WERI-Rb-1 (cell line): ENCODE data around the gene TRIM40.

Experiments
- DNase-seq: peaks from one replicate; pipeline ENCODE4 v3.0.0-alpha.2; 2020
- H3K27ac ChIP-seq: fragments of 250-450 bp; sonication (Bioruptor Pico); 2 replicates; pipeline ENCODE4 v1.5.1; 2020; ENCODE audit warnings: mild to moderate bottlenecking, moderate library complexity
- H3K27me3 ChIP-seq: fragments of 250-450 bp; sonication (Bioruptor Pico); 2 replicates; pipeline ENCODE4 v1.5.1; 2021; ENCODE audit warnings: mild to moderate bottlenecking, low read depth, moderate library complexity; ENCODE audit not compliant: insufficient read depth, severe bottlenecking
- H3K36me3 ChIP-seq: fragments of 250-450 bp; sonication (Bioruptor Pico); 2 replicates; pipeline ENCODE4 v1.5.1; 2020; ENCODE audit warnings: mild to moderate bottlenecking, moderate library complexity
- H3K4me3 ChIP-seq: 2 replicates; pipeline ENCODE4 v1.5.1; 2011; ENCODE audit warnings: low read depth, mild to moderate bottlenecking, control low read depth, low read length
- H3K9me3 ChIP-seq: fragments of 250-450 bp; sonication (Bioruptor Pico); 2 replicates; pipeline ENCODE4 v1.5.1; 2021; ENCODE audit warnings: mild to moderate bottlenecking, moderate library complexity; ENCODE audit not compliant: severe bottlenecking
- TF ChIP-seq, protein P1 (sequence below): IDR thresholded peaks from 2 replicates; pipeline ENCODE4 v1.5.1; 2011; ENCODE audit warnings: low read depth, mild to moderate bottlenecking, control low read depth, inconsistent platforms, low read length

TRIM40 gene

DNA sequence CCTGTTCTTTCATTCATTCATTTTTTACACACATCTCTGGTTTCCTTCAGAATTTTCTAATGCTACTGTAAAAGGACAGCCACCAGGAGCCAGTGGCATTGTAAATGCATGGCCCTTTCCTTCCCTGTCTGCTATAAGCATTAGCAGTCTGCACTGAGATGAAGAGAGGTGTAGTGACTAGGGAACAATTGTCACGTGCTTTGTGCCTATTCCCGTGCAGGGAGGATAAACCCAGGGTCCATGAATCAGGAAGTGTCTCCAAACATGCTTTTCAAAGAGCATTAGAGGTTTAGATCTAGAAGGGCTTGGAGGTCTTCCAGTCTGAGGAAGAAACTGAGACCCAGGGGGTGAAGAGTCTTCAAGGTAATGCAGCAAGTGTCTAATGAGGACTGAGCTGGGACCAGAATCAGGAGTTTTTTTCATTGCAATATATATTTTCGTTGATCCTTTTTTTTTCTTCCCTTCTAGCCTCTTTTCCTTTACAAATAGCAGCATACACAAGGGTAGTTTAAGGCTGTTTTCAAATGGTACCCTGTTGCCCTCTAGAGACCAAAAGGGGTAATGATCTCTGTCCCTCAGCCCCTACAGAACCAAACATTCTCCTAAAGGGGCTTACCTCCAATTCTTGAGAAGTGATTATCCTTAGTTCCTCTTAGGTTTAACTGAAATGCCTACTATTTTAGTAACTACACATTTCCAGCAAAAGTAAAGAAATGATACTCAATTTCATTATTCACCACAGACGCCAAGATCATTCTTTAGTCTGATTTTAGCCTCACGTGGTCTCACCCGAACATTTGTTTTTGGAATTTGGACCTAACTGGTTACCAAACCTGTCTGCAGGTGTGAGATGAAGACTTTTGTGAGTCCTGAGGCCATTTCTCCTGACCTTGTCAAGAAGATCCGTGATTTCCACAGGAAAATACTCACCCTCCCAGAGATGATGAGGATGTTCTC is 34.0 kb downstream of the TRIM40 start:
- H3K36me3 ChIP-seq, result no peaks in the 10 kb centered on the region
- peaks cover 57% of the 10 kb centered on the region for H3K27me3 ChIP-seq
- TF ChIP-seq, protein P1, sequence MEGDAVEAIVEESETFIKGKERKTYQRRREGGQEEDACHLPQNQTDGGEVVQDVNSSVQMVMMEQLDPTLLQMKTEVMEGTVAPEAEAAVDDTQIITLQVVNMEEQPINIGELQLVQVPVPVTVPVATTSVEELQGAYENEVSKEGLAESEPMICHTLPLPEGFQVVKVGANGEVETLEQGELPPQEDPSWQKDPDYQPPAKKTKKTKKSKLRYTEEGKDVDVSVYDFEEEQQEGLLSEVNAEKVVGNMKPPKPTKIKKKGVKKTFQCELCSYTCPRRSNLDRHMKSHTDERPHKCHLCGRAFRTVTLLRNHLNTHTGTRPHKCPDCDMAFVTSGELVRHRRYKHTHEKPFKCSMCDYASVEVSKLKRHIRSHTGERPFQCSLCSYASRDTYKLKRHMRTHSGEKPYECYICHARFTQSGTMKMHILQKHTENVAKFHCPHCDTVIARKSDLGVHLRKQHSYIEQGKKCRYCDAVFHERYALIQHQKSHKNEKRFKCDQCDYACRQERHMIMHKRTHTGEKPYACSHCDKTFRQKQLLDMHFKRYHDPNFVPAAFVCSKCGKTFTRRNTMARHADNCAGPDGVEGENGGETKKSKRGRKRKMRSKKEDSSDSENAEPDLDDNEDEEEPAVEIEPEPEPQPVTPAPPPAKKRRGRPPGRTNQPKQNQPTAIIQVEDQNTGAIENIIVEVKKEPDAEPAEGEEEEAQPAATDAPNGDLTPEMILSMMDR, result peak; percentile 84
- no peak for DNase-seq
- no peak overlapping the region for H3K4me3 ChIP-seq
- no peaks in the 10 kb centered on the region for H3K9me3 ChIP-seq
- H3K27ac ChIP-seq, result no peak overlapping the region

DNA sequence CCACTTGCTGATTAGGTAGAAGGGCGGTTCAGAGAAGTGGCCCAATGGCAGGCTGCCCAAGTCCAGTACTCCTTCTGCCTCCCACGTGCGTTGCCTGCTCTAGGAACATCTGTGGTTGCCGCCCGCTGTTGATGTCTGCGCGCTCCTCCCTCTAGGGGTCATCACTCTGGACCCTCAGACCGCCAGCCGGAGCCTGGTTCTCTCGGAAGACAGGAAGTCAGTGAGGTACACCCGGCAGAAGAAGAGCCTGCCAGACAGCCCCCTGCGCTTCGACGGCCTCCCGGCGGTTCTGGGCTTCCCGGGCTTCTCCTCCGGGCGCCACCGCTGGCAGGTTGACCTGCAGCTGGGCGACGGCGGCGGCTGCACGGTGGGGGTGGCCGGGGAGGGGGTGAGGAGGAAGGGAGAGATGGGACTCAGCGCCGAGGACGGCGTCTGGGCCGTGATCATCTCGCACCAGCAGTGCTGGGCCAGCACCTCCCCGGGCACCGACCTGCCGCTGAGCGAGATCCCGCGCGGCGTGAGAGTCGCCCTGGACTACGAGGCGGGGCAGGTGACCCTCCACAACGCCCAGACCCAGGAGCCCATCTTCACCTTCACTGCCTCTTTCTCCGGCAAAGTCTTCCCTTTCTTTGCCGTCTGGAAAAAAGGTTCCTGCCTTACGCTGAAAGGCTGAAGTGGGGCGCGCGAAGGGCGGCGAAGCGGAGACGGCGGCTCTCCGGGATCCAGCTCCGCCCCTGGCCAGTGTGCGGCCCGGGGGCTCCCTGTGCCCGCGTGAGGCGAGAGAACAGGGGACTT is 35.9 kb downstream of the TRIM40 start:
- H3K27me3 ChIP-seq, result peaks cover 45% of the 10 kb centered on the region
- H3K4me3 ChIP-seq, result peak overlapping the region; percentile 3; the same call in 1 of the 2 replicates
- no peaks in the 10 kb centered on the region for H3K36me3 ChIP-seq
- H3K9me3 ChIP-seq, result no peaks in the 10 kb centered on the region
- TF ChIP-seq, protein P1, result peak; percentile 16; the same call in 1 of the 2 replicates
- peak; percentile 42 for DNase-seq
- H3K27ac ChIP-seq, result no peak overlapping the region

DNA sequence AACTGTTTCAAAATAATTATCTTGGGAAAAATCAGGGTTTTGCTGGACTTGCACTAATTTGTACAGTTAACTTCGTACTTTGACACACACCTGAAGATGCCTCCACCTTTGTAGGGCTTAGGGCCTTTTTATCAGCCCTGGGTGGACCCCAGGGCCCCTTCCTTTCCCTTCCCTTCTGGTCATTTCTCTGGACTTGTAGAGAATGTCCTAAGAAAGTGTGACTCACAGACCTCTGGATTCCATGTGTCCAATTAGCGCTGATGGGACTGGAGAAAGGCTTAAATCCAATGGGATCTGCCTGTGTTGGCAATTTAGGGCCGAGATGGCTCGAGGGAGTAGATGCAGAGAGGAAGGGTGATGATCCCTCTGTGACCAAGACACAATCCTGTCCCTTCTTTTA is 36.7 kb downstream of the TRIM40 start:
- Histone ChIP-seq H3K9me3 (no peaks in the 10 kb centered on the region), H3K4me3 (no peak overlapping the region), H3K27me3 (peaks cover 37% of the 10 kb centered on the region), H3K27ac (no peak overlapping the region), H3K36me3 (no peaks in the 10 kb centered on the region)
- TF ChIP-seq, protein P1, result no peak
- no peak for DNase-seq

DNA sequence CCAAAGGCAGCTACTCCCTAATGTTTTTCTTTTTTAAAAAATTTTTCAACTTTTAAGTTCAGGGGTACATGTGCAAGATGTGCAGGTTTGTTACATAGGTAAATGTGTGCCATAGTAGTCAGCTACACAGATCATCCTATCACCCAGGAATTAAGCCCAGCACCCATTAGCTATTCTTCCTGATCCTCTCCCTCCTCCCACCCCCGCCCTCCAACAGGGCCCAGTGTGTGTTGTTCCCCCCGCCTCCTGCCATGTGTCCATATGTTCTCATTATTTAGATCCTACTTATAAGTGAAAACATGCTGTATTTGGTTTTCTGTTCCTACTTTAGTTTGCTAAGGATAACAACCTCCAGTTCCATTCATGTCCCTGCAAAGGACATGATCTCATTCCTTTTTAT is 39.8 kb downstream of the TRIM40 start:
- peak; percentile 84 for DNase-seq
- TF ChIP-seq, protein P1, result no peak
- Histone ChIP-seq H3K4me3 (no peak overlapping the region), H3K9me3 (peaks cover 12% of the 10 kb centered on the region), H3K36me3 (no peaks in the 10 kb centered on the region), H3K27ac (no peak overlapping the region), H3K27me3 (peaks cover 14% of the 10 kb centered on the region)

DNA sequence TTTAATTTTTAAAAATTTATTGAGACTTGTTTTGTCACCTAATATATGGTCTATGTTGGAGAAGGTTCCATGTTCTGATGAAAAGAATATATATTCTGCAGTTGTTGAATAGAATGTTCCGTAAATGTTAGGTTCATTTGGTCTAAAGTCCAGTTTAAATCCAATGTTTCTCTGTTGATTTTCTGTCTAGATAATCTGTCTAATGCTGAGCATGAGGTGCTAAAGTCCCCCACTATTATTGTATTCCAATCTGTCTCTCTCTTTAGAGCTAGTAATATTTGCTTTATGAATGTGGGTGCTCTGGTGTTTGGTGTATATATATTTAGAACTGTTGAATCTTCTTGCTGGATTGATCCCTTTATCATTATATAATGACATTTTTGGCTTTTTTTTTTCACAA is 42.9 kb downstream of the TRIM40 start:
- H3K9me3 ChIP-seq, result peaks cover 30% of the 10 kb centered on the region
- H3K27me3 ChIP-seq, result no peaks in the 10 kb centered on the region
- no peak for DNase-seq
- TF ChIP-seq, protein P1, result no peak
- no peak overlapping the region for H3K27ac ChIP-seq
- H3K36me3 ChIP-seq, result no peaks in the 10 kb centered on the region
- no peak overlapping the region for H3K4me3 ChIP-seq
